Astrocyte (in vitro differentiated cells and primary cell): ENCODE data around the gene INPPL1. TPM values are rescaled to one million over a fixed set of nuclear protein-coding genes. Genes with fewer than 3 reads are reported as not detected.

Experiments
- DNase-seq: peaks from one replicate; pipeline ENCODE4 v3.0.0-alpha.2; 2010; ENCODE audit warnings: low read depth
- FAIRE-seq: peaks from 2 replicates; lab custom pipeline; 2011; peaks lifted over from hg19 to GRCh38; lab: Jason Lieb, UNC
- H2AFZ ChIP-seq: 2 replicates; pipeline ENCODE4 v1.6.0; 2012; ENCODE audit warnings: low read depth, low read length, inconsistent platforms
- H3K27ac ChIP-seq: 2 replicates; pipeline ENCODE4 v1.5.1; 2011; ENCODE audit warnings: low read depth, low read length, inconsistent platforms
- H3K27me3 ChIP-seq: 2 replicates; pipeline ENCODE4 v1.6.0; 2011; ENCODE audit warnings: low read length, inconsistent platforms; ENCODE audit not compliant: insufficient read depth
- H3K36me3 ChIP-seq: 2 replicates; pipeline ENCODE4 v1.5.1; 2011; ENCODE audit warnings: low read length, inconsistent platforms; ENCODE audit not compliant: insufficient read depth
- H3K4me1 ChIP-seq: 2 replicates; pipeline ENCODE4 v1.5.1; 2011; ENCODE audit warnings: low read length, inconsistent platforms; ENCODE audit not compliant: insufficient read depth
- H3K4me2 ChIP-seq: 2 replicates; pipeline ENCODE4 v1.6.0; 2012; ENCODE audit warnings: low read length, inconsistent platforms
- H3K4me3 ChIP-seq: 2 replicates; pipeline ENCODE4 v1.5.1; 2011; ENCODE audit warnings: low read depth, mild to moderate bottlenecking, low read length, inconsistent platforms; ENCODE audit not compliant: insufficient read depth
- H3K79me2 ChIP-seq: 2 replicates; pipeline ENCODE4 v1.6.0; 2012; ENCODE audit warnings: mild to moderate bottlenecking, low read length, inconsistent platforms; ENCODE audit not compliant: insufficient read depth
- H3K9ac ChIP-seq: 2 replicates; pipeline ENCODE4 v1.6.0; 2012; ENCODE audit warnings: mild to moderate bottlenecking, low read length, inconsistent platforms
- H3K9me3 ChIP-seq: 2 replicates; pipeline ENCODE4 v1.5.1; 2012; ENCODE audit warnings: low read depth, mild to moderate bottlenecking, low read length, inconsistent platforms; ENCODE audit not compliant: insufficient read depth
- H4K20me1 ChIP-seq: 2 replicates; pipeline ENCODE4 v1.6.0; 2012; ENCODE audit warnings: low read length, inconsistent platforms; ENCODE audit not compliant: insufficient read depth
- H3K27ac Mint-ChIP-seq: one replicate; pipeline ENCODE4 v1.8.0; 2021; ENCODE audit warnings: mild to moderate bottlenecking, mixed read lengths; ENCODE audit not compliant: unreplicated experiment
- H3K27me3 Mint-ChIP-seq: one replicate; pipeline ENCODE4 v1.8.0; 2021; ENCODE audit warnings: low read depth, mixed read lengths; ENCODE audit not compliant: unreplicated experiment
- H3K36me3 Mint-ChIP-seq: one replicate; pipeline ENCODE4 v1.8.0; 2021; ENCODE audit warnings: low read depth, mixed read lengths; ENCODE audit not compliant: unreplicated experiment
- H3K4me1 Mint-ChIP-seq: one replicate; pipeline ENCODE4 v1.8.0; 2021; ENCODE audit warnings: low read depth, mixed read lengths; ENCODE audit not compliant: unreplicated experiment
- H3K4me3 Mint-ChIP-seq: one replicate; pipeline ENCODE4 v1.8.0; 2021; ENCODE audit warnings: mild to moderate bottlenecking, moderate library complexity, mixed read lengths; ENCODE audit not compliant: unreplicated experiment
- H3K9me3 Mint-ChIP-seq: one replicate; pipeline ENCODE4 v1.8.0; 2021; ENCODE audit warnings: mild to moderate bottlenecking, mixed read lengths; ENCODE audit not compliant: unreplicated experiment
- EZH2 ChIP-seq: IDR thresholded peaks from 2 replicates; pipeline ENCODE4 v1.6.1; 2012; ENCODE audit warnings: mild to moderate bottlenecking, low read length, inconsistent platforms; ENCODE audit not compliant: insufficient read depth
- total RNA-seq: library from RNA; stranded (reverse); gene quantifications from 2 replicates; pipeline ENCODE4 v1.2.1, GENCODE V29; 2021
- TF ChIP-seq, protein P1 (sequence below): IDR thresholded peaks from 2 replicates; pipeline ENCODE4 v1.5.1; 2011; ENCODE audit warnings: low read depth, mild to moderate bottlenecking, inconsistent platforms, low read length, moderate library complexity; ENCODE audit not compliant: insufficient read depth

INPPL1 gene
- total RNA-seq, 1 donor from 2014 or later = 276 TPM

DNA sequence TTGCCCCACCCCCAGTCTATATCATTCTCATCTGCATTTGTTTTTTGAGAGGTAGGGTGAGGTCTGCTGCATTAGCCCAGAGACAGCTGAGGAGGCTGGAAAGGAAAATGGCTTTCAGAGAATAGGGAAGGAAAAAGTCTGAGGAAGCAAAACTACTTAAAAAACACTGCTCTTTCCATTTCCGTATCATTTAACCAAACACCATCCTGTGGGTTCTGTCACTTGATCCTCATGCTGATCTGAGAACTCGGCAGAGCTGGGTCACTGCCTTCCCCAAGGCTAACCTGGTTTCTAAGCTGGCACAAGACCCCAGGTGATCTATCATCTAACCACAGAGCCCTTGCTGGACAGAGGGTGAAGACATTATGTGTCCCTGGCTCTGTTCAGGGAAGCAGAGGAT is 6.7 kb upstream of the INPPL1 start:
- FAIRE-seq = no peak
- DNase-seq = no peak
- H3K27me3 Mint-ChIP-seq = peaks cover 38% of the 10 kb centered on the region

DNA sequence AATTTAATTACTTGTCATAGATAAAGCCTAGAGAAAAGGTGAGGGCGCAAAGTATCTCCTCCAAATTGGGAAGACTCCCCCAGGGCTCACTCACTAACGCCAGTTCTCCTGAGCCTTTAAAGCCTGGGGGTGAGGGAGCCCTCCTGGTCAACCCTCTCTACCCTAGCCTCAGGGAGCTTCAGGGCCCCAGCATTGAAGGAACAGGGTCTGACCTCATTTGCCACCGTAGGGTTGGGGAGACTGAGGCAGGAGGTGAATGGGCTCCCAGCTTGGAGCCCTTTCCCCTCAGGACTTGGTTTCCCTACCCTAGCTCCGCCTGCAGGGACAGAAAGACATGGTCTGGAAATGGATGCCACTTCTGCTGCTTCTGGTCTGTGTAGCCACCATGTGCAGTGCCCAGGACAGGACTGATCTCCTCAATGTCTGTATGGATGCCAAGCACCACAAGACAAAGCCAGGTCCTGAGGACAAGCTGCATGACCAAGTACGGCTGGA is 6.3 kb upstream of the INPPL1 start:
- Mint-ChIP-seq H3K9me3 (peaks cover 4% of the 10 kb centered on the region), H3K4me3 (no peak overlapping the region), H3K27ac (no peak overlapping the region), H3K4me1 (peaks cover 2% of the 10 kb centered on the region), H3K27me3 (peaks cover 38% of the 10 kb centered on the region), H3K36me3 (no peaks in the 10 kb centered on the region)
- no peaks in the 10 kb centered on the region for H3K36me3 ChIP-seq
- peaks cover 5% of the 10 kb centered on the region for H3K4me1 ChIP-seq
- no peak for FAIRE-seq
- no peak for DNase-seq
- H3K9ac ChIP-seq = no peak overlapping the region
- H3K79me2 ChIP-seq = no peaks in the 10 kb centered on the region
- no peak overlapping the region for H2AFZ ChIP-seq
- no peak overlapping the region for H3K27ac ChIP-seq
- no peak overlapping the region for H3K4me2 ChIP-seq
- H3K4me3 ChIP-seq = no peak overlapping the region
- no peak for TF ChIP-seq EZH2
- TF ChIP-seq, protein P1, sequence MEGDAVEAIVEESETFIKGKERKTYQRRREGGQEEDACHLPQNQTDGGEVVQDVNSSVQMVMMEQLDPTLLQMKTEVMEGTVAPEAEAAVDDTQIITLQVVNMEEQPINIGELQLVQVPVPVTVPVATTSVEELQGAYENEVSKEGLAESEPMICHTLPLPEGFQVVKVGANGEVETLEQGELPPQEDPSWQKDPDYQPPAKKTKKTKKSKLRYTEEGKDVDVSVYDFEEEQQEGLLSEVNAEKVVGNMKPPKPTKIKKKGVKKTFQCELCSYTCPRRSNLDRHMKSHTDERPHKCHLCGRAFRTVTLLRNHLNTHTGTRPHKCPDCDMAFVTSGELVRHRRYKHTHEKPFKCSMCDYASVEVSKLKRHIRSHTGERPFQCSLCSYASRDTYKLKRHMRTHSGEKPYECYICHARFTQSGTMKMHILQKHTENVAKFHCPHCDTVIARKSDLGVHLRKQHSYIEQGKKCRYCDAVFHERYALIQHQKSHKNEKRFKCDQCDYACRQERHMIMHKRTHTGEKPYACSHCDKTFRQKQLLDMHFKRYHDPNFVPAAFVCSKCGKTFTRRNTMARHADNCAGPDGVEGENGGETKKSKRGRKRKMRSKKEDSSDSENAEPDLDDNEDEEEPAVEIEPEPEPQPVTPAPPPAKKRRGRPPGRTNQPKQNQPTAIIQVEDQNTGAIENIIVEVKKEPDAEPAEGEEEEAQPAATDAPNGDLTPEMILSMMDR = no peak
- peaks cover 17% of the 10 kb centered on the region for H3K27me3 ChIP-seq
- H4K20me1 ChIP-seq = no peaks in the 10 kb centered on the region
- H3K9me3 ChIP-seq = no peaks in the 10 kb centered on the region

More for the DNA sequence above, 6.7 kb upstream of the INPPL1 start:
- H3K4me2 ChIP-seq = no peak overlapping the region
- H2AFZ ChIP-seq = no peak overlapping the region
- Mint-ChIP-seq H3K36me3 (no peaks in the 10 kb centered on the region), H3K9me3 (peaks cover 4% of the 10 kb centered on the region), H3K4me1 (peaks cover 2% of the 10 kb centered on the region), H3K4me3 (no peak overlapping the region), H3K27ac (no peak overlapping the region)
- H3K9ac ChIP-seq = no peak overlapping the region
- H3K36me3 ChIP-seq = no peaks in the 10 kb centered on the region
- no peaks in the 10 kb centered on the region for H3K9me3 ChIP-seq
- peaks cover 5% of the 10 kb centered on the region for H3K4me1 ChIP-seq
- peaks cover 22% of the 10 kb centered on the region for H3K27me3 ChIP-seq
- no peak overlapping the region for H3K27ac ChIP-seq
- no peaks in the 10 kb centered on the region for H3K79me2 ChIP-seq
- H3K4me3 ChIP-seq = no peak overlapping the region
- TF ChIP-seq, protein P1 = no peak
- no peak for TF ChIP-seq EZH2
- no peaks in the 10 kb centered on the region for H4K20me1 ChIP-seq

DNA sequence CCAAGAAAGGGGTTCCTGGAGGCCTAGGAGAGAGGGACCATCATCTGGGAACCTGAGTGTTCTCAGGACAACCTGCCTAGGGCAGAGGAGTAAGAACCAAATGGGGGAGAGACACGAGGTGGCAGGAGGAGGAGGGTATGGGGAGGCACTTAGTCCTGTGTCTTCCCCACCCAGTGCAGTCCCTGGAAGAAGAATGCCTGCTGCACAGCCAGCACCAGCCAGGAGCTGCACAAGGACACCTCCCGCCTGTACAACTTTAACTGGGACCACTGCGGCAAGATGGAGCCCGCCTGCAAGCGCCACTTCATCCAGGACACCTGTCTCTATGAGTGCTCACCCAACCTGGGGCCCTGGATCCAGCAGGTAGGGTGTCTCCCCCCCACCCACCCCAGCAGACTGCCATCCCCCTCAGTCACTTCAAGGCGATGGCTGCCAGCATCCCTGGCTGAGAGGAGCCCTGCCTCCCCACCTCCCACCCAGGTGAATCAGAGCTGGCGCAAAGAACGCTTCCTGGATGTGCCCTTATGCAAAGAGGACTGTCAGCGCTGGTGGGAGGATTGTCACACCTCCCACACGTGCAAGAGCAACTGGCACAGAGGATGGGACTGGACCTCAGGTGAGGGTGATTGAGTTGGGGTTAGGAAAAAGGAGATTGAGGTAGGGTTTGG is 3.7 kb upstream of the INPPL1 start:
- no peak for DNase-seq
- no peak overlapping the region for H3K4me3 Mint-ChIP-seq
- no peak overlapping the region for H3K27ac Mint-ChIP-seq
- peaks cover 9% of the 10 kb centered on the region for H4K20me1 ChIP-seq
- H3K27me3 ChIP-seq = peaks cover 9% of the 10 kb centered on the region
- no peak overlapping the region for H3K27ac ChIP-seq
- no peak overlapping the region for H3K9ac ChIP-seq
- no peaks in the 10 kb centered on the region for H3K9me3 Mint-ChIP-seq
- no peaks in the 10 kb centered on the region for H3K36me3 Mint-ChIP-seq
- TF ChIP-seq, protein P1 = no peak
- no peak for TF ChIP-seq EZH2
- H3K9me3 ChIP-seq = no peaks in the 10 kb centered on the region
- H3K4me3 ChIP-seq = no peak overlapping the region
- peaks cover 29% of the 10 kb centered on the region for H3K27me3 Mint-ChIP-seq
- H3K36me3 ChIP-seq = no peaks in the 10 kb centered on the region
- peaks cover 19% of the 10 kb centered on the region for H3K79me2 ChIP-seq
- no peak overlapping the region for H3K4me2 ChIP-seq
- H3K4me1 Mint-ChIP-seq = peaks cover 5% of the 10 kb centered on the region
- H3K4me1 ChIP-seq = peaks cover 11% of the 10 kb centered on the region
- no peak overlapping the region for H2AFZ ChIP-seq
- FAIRE-seq = no peak
